ENCODE data around the gene SH3D19. TPM values are rescaled to one million over a fixed set of nuclear protein-coding genes. Genes with fewer than 3 reads are reported as not detected.

The SH3D19 gene
- total and polyA plus RNA-seq, 2 of the 4 experiments (the other 2 are of a cell fraction), result 14.4 to 27.2 TPM

GRCh38 chr4:151207868-151208267 is 117.5 kb downstream of the SH3D19 start:
- Histone ChIP-seq H2AK9ac (replicated peaks; ENCODE audit: low read depth, low read length, poor library complexity) (no peak overlapping the region), H2AK5ac (ENCODE audit: low read depth, low read length) (no peak overlapping the region), H3K18ac (ENCODE audit: low read depth, low read length) (no peak overlapping the region), H3K9me3 (ENCODE audit: control insufficient read depth, insufficient read depth, low read length) (no peaks in the 10 kb centered on the region), H3K23ac (ENCODE audit: low read depth, low read length) (no peak overlapping the region), H3K9ac (ENCODE audit: low read depth, low read length) (no peak overlapping the region), H4K8ac (ENCODE audit: low read depth in 2 of 2, low read length in 2 of 2) (no peak overlapping the region), H3K56ac (ENCODE audit: extremely low read depth, insufficient read depth, low read length) (no peak overlapping the region), H3K4me1 (ENCODE audit: control insufficient read depth, insufficient read depth, low read length) (peaks cover 8% of the 10 kb centered on the region), H2AFZ (replicated peaks; ENCODE audit: low read length, poor library complexity) (no peak overlapping the region), H3K36me3 (ENCODE audit: control insufficient read depth, insufficient read depth, low read length) (no peaks in the 10 kb centered on the region), H4K20me1 (ENCODE audit: insufficient read depth, low read length) (no peaks in the 10 kb centered on the region), H4K5ac (ENCODE audit: low read depth, low read length) (no peak overlapping the region), H2BK5ac (ENCODE audit: low read depth, low read length, poor library complexity, severe bottlenecking) (no peak overlapping the region), H2BK15ac (ENCODE audit: low read depth, low read length) (no peak overlapping the region), H4K91ac (ENCODE audit: insufficient read depth, low read depth, low read length) (no peak overlapping the region), H3K9me1 (ENCODE audit: insufficient read depth, low read length) (no peaks in the 10 kb centered on the region), H2BK120ac (ENCODE audit: low read depth, low read length) (no peak overlapping the region), H3K27ac (ENCODE audit: insufficient read depth, low read length) (no peak overlapping the region), H3K14ac (replicated peaks; ENCODE audit: low read depth, low read length) (no peak overlapping the region), H3K27me3 (ENCODE audit: control insufficient read depth, insufficient read depth, low read length) (no peaks in the 10 kb centered on the region), H3K4me2 (ENCODE audit: low read depth, low read length) (no peak overlapping the region), H3K4ac (ENCODE audit: low read depth, low read length) (no peak overlapping the region), H3K79me1 (ENCODE audit: low read depth in 1 of 2, low read length in 2 of 2) (no peaks in the 10 kb centered on the region; a peak in 1 of 4 replicates), H2BK20ac (ENCODE audit: low read depth, low read length) (no peak overlapping the region), H3K4me3 (ENCODE audit: insufficient read depth, low read depth, low read length) (no peak overlapping the region)
- WGBS, 2 experiments (ENCODE audit: extremely low coverage in 2 of 2, insufficient read length in 1 of 2), result no CpG with 5 or more reads among the region's 1 CpG
- TF ChIP-seq POLR2A (IDR thresholded peaks at IDR 0.05; ENCODE audit: low read depth, low read length) (no peak), SMC3 (IDR thresholded peaks at IDR 0.05; ENCODE audit: low read depth, low read length) (no peak), CTCF (conservative IDR thresholded peaks at IDR 0.05; ENCODE audit: low read depth, low read length) (no peak), BHLHE40 (IDR thresholded peaks at IDR 0.05; ENCODE audit: low read depth, low read length) (no peak), RCOR1 (IDR thresholded peaks at IDR 0.05; ENCODE audit: insufficient replicate concordance, low read length) (no peak), CEBPB (IDR thresholded peaks at IDR 0.05; ENCODE audit: low read depth, low read length) (no peak), MXI1 (IDR thresholded peaks at IDR 0.05; ENCODE audit: borderline replicate concordance, low read depth, low read length) (no peak), MAZ (IDR thresholded peaks at IDR 0.05; ENCODE audit: borderline replicate concordance, low read depth, low read length) (no peak)
- CTCF ChIA-PET, result no interaction called here
- intact Hi-C loops (cut with micrococcal nuclease), result no loop called here
- DNase-seq (no peak), ATAC-seq (ENCODE audit: low read depth) (no peak)
- in situ Hi-C loops (cut with MboI; ENCODE audit: low sequenced_read_pairs), result no loop called here
- dilution Hi-C loops (cut with HindIII; ENCODE audit: low sequenced_read_pairs, unreplicated experiment), result no loop called here
- POLR2A ChIA-PET (ENCODE audit: unreplicated experiment), result no interaction called here
- no TSS peak for BruUV-seq (replicated peaks)
